Sigmoid colon (tissue), 7 donors: ENCODE data around the gene PRKCI. TPM values are rescaled to one million over a fixed set of nuclear protein-coding genes. Genes with fewer than 3 reads are reported as not detected.

Source experiments
- DNase-seq: peaks from one replicate; pipeline ENCODE4 v3.0.0-alpha.2; 2019
- H3K27ac ChIP-seq, 4 donors: fragments of 200-600 bp; sonication (generic); one replicate each; pipeline ENCODE4 v1.5.1; 2016 to 2019; ENCODE audit warnings: mild to moderate bottlenecking in 1 of 4
- H3K27me3 ChIP-seq, 3 donors: fragments of 200-600 bp; sonication (generic); one replicate each; pipeline ENCODE4 v1.5.1; 2019; ENCODE audit warnings: mild to moderate bottlenecking in 1 of 3
- H3K36me3 ChIP-seq, 4 donors: fragments of 200-600 bp; sonication (generic); one replicate each; pipeline ENCODE4 v1.5.1; 2016 to 2019
- H3K4me1 ChIP-seq, 4 donors: fragments of 200-600 bp; sonication (generic); one replicate each; pipeline ENCODE4 v1.5.1; 2017 to 2019
- H3K4me3 ChIP-seq, 4 donors: fragments of 200-600 bp; sonication (generic); one replicate each; pipeline ENCODE4 v1.5.1; 2017 to 2019; ENCODE audit warnings: mild to moderate bottlenecking in 2 of 4, moderate library complexity in 1 of 4
- H3K9me3 ChIP-seq, 4 donors: fragments of 200-600 bp in 3 of 4; sonication (generic) in 3 of 4; one replicate each; pipeline versions ENCODE4 v1.5.1 to v1.6.1; 2013 to 2019
- EP300 ChIP-seq, 4 donors: sonication (generic); formaldehyde crosslinking; IDR thresholded peaks; one replicate each; pipeline ENCODE4 v1.6.1; 2017; ENCODE audit warnings: antibody characterized with exemption in 4 of 4
- POLR2A ChIP-seq, 2 donors: fragments of 450-650 bp; IDR thresholded peaks; one replicate each; pipeline ENCODE4 v1.6.1; 2016; ENCODE audit warnings: antibody characterized with exemption in 2 of 2, mild to moderate bottlenecking in 2 of 2, moderate library complexity in 2 of 2
- POLR2AphosphoS5 ChIP-seq, 4 donors: sonication (generic); formaldehyde crosslinking; IDR thresholded peaks; one replicate each; pipeline ENCODE4 v1.6.1; 2017; ENCODE audit warnings: antibody characterized with exemption in 4 of 4
- WGBS, 2 donors: extraction: QIAGEN DNeasy Blood & Tissue Kit; methylation state at CpG; one replicate each; pipeline ENCODE4 v1.1.7; 2013; 5-methylcytosine and 5-hydroxymethylcytosine counted together
- intact Hi-C: fragments of 100-400 bp; cut with DNase I; formaldehyde crosslinking; loops from one replicate; pipeline ENCODE4 v1.15.1; 2023
- polyA plus RNA-seq, 3 donors: library from polyadenylated mRNA; stranded (reverse); fragments of 200-250 nt; gene quantifications; one replicate each; pipeline ENCODE4 v1.2.3, GENCODE V29; 2013
- total RNA-seq, 4 donors: library from RNA; depleted of rRNA; stranded (reverse); fragments of >200 nt; gene quantifications; one replicate each; pipeline ENCODE4 v1.1.0, GENCODE V29; 2016
- TF ChIP-seq, protein P1 (sequence below), 4 experiments: fragments of 450-650 bp in 3 of 4; fragments of 200-600 bp in 1 of 4; IDR thresholded peaks; one replicate each; pipeline ENCODE4 v1.5.1; 2016 to 2019; ENCODE audit warnings: antibody characterized with exemption in 4 of 4, mild to moderate bottlenecking in 3 of 4, moderate library complexity in 2 of 4
- donor health status: healthy with polysubstance abuse.
- donor health status: Bipolar disorder and iron deficiency.
- donor health status: healthy.

Gene PRKCI
- total and polyA plus RNA-seq, 7 donors, result 11.8 to 33.2 (median 23.9) TPM

DNA sequence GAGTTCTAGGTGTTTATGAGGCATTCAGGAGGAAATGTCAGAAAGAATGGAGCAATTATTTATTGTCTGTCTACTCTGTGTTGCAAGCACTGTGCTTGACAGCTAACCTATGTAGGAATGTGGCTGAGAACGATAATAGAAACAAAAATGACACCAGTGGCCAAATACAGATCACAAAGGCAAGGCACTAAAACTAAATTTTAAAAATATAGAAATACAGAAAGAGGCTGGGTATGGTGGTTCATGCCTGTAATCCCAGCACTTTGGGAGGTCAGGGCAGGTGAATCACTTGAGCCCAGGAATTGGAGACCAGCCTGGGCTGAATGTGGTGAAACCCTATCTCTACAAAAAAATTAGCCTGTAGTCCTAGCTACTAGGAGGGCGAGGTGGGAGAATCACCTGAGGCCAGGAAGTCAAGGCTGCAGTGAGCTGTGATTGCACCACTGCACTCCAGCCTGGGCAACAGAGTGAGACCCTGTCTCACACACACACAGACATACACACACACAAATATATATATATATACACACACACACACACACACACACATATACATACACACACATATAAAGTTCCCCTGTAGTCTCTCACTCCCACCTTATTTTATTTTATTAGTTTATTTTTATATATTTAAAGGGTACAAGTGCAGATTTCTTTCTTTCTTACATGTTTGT lies 6.0 kb downstream of the PRKCI start:
- H3K4me3 ChIP-seq, result no peak overlapping the region
- no peak for DNase-seq
- no peaks in the 10 kb centered on the region for H3K27me3 ChIP-seq
- H3K36me3 ChIP-seq, result no peaks in the 10 kb centered on the region
- H3K9me3 ChIP-seq, result no peaks in the 10 kb centered on the region
- 75 to 79% methylated on average over 2 of the region's 2 CpGs for WGBS, 2 donors
- intact Hi-C loops, result no loop called here
- peak overlapping the region in 1 of 4 donors; percentile 56 for H3K27ac ChIP-seq
- TF ChIP-seq POLR2AphosphoS5 (IDR thresholded peaks at IDR 0.05), result no peak
- TF ChIP-seq, protein P1, sequence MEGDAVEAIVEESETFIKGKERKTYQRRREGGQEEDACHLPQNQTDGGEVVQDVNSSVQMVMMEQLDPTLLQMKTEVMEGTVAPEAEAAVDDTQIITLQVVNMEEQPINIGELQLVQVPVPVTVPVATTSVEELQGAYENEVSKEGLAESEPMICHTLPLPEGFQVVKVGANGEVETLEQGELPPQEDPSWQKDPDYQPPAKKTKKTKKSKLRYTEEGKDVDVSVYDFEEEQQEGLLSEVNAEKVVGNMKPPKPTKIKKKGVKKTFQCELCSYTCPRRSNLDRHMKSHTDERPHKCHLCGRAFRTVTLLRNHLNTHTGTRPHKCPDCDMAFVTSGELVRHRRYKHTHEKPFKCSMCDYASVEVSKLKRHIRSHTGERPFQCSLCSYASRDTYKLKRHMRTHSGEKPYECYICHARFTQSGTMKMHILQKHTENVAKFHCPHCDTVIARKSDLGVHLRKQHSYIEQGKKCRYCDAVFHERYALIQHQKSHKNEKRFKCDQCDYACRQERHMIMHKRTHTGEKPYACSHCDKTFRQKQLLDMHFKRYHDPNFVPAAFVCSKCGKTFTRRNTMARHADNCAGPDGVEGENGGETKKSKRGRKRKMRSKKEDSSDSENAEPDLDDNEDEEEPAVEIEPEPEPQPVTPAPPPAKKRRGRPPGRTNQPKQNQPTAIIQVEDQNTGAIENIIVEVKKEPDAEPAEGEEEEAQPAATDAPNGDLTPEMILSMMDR (IDR thresholded peaks at IDR 0.05), result no peak
- no peak for TF ChIP-seq POLR2A (IDR thresholded peaks at IDR 0.05)
- no peak for TF ChIP-seq EP300 (IDR thresholded peaks at IDR 0.05)
- H3K4me1 ChIP-seq, result peaks cover 0 to 37% (median 20%) of the 10 kb centered on the region in 4 donors

DNA sequence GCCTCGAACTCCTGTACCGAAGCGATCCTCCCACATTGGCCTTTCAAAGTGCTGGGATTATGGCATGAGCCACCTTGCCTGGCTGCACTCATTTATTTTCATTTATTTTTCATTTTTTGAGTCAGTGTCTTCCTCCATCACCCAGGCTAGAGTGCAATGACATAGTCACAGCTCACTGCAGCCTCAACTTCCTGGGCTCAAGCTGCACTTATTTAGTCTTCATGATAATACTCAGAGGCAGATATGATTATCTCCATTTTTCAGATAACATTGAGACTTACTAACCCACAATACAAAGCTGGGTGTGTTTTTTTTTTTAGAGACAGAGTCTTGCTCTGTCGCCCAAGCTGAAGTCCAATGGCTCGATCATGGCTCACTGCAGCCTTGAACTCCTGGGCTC lies 10.0 kb downstream of the PRKCI start:
- H3K27ac ChIP-seq, result peak overlapping the region in 1 of 4 donors; percentile 6
- peaks cover 6 to 20% (median 10%) of the 10 kb centered on the region in 4 donors for H3K36me3 ChIP-seq
- TF ChIP-seq, protein P1 (IDR thresholded peaks at IDR 0.05), result no peak
- TF ChIP-seq POLR2AphosphoS5 (IDR thresholded peaks at IDR 0.05) (no peak), POLR2A (IDR thresholded peaks at IDR 0.05) (no peak), EP300 (IDR thresholded peaks at IDR 0.05) (no peak)
- H3K4me3 ChIP-seq, result no peak overlapping the region
- peaks cover 0 to 23% (median 15%) of the 10 kb centered on the region in 4 donors for H3K4me1 ChIP-seq
- H3K27me3 ChIP-seq, result no peaks in the 10 kb centered on the region
- no peak for DNase-seq
- no peaks in the 10 kb centered on the region for H3K9me3 ChIP-seq
- intact Hi-C loops, result no loop called here
- 94 to 96% methylated on average over 5 of the region's 5 CpGs for WGBS, 2 donors

DNA sequence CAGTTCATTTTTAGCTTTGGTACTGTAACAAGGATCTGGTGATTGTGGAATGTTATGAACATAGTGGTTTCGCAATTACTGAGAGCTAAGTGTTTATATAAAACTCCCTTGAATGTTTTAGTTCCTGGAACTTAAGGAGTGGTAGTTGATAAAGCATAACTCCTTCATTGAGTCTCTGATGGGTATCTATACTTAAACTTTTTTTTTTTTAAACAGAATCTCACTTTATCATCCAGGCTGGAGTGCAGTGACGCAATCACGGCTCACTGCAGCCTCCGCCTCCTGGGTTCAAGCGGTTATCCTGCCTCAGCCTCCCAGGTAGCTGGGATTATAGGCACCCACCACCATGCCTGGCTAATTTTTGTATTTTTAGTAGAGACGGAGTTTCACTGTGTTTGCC lies 11.3 kb downstream of the PRKCI start:
- peaks cover 6 to 23% (median 10%) of the 10 kb centered on the region in 4 donors for H3K36me3 ChIP-seq
- no peak for DNase-seq
- no peaks in the 10 kb centered on the region for H3K9me3 ChIP-seq
- peaks cover 0 to 11% (median 10%) of the 10 kb centered on the region in 4 donors for H3K4me1 ChIP-seq
- peak overlapping the region; percentile 57 to 79 (median 66) for H3K27ac ChIP-seq
- intact Hi-C loops, result no loop called here
- no peak overlapping the region for H3K4me3 ChIP-seq
- H3K27me3 ChIP-seq, result no peaks in the 10 kb centered on the region
- WGBS, 2 donors, result 40 to 70% methylated on average over 6 of the region's 6 CpGs
- TF ChIP-seq, protein P1 (IDR thresholded peaks at IDR 0.05), result no peak
- TF ChIP-seq EP300 (IDR thresholded peaks at IDR 0.05) (no peak), POLR2A (IDR thresholded peaks at IDR 0.05) (no peak), POLR2AphosphoS5 (IDR thresholded peaks at IDR 0.05) (peak in 1 of 4 donors; percentile 45)

DNA sequence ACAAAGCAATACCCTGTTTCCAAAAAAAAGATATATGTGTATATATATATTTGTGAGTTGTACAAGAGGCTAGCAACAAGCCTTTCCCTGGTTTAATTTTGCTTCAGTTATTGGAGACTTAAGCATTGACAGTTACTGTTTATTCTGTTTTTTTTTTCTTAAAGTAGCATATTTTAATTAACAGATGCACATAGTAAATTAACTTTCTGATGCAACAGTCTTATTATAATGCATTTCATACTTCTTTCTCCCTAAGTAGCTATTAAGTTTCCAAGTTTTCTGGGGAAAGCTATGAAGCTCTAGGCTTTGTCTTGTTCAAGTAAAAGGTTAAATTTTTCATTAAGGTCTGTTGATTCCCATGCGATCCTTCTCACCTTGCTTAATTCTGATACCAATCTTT lies 17.9 kb downstream of the PRKCI start:
- no peak overlapping the region for H3K4me3 ChIP-seq
- WGBS, 2 donors, result 94 to 98% methylated on average over 1 of the region's 1 CpG
- TF ChIP-seq EP300 (IDR thresholded peaks at IDR 0.05), result no peak
- no peak for TF ChIP-seq POLR2A (IDR thresholded peaks at IDR 0.05)
- TF ChIP-seq, protein P1 (IDR thresholded peaks at IDR 0.05), result no peak
- TF ChIP-seq POLR2AphosphoS5 (IDR thresholded peaks at IDR 0.05), result no peak
- no peaks in the 10 kb centered on the region for H3K27me3 ChIP-seq
- H3K36me3 ChIP-seq, result peaks cover 6 to 40% (median 10%) of the 10 kb centered on the region in 4 donors
- H3K27ac ChIP-seq, result no peak overlapping the region
- intact Hi-C loops, result no loop called here
- no peaks in the 10 kb centered on the region for H3K9me3 ChIP-seq
- no peaks in the 10 kb centered on the region for H3K4me1 ChIP-seq
- DNase-seq, result no peak
